ENCODE measurements around the gene ZNF576. TPM values are rescaled to one million over a fixed set of nuclear protein-coding genes. Genes with fewer than 3 reads are reported as not detected.
A peak's percentile ranks its signal among the peaks of the same experiment; 100 is the strongest.

Gene ZNF576
- total and polyA plus RNA-seq, 2 donors (not counting 3 experiments of a cell fraction or from before 2014, with no cell fraction given), result 19.5 to 27.7 TPM

GRCh38 chr19:43607238-43608205 lies 11.1 kb downstream of the ZNF576 start:
- dilution Hi-C loops (cut with MboI; ENCODE audit: extremely low pct_ligation_motif_present, low sequenced_read_pairs) (no loop called here), intact Hi-C loops (cut with micrococcal nuclease) (no loop called here)
- TF ChIP-seq JUN (IDR thresholded peaks at IDR 0.05; ENCODE audit: borderline replicate concordance, insufficient read depth, insufficient read length, low read depth), result no peak
- TF ChIP-seq POLR2AphosphoS5 (IDR thresholded peaks at IDR 0.05; ENCODE audit: insufficient read depth, low read depth, low read length), result no peak
- no peak for TF ChIP-seq POLR2A (IDR thresholded peaks at IDR 0.05; ENCODE audit: low read depth, low read length)
- TF ChIP-seq EZH2 (IDR thresholded peaks at IDR 0.05; ENCODE audit: borderline replicate concordance, low read depth, low read length, severe bottlenecking), result no peak
- TF ChIP-seq MYC (IDR thresholded peaks at IDR 0.05; ENCODE audit: low read depth, low read length), result no peak
- TF ChIP-seq MAX (IDR thresholded peaks at IDR 0.05; ENCODE audit: insufficient read depth, insufficient read length), result no peak
- TF ChIP-seq CTCF (IDR thresholded peaks at IDR 0.05; ENCODE audit: extremely low read depth in 1 of 2, insufficient read depth in 1 of 2, low read depth in 1 of 2, low read length in 2 of 2), result no peak
- no peak for TF ChIP-seq GATA2 (IDR thresholded peaks at IDR 0.05; ENCODE audit: insufficient read depth, insufficient read length, low read depth, low read length)
- no peak for TF ChIP-seq FOS (IDR thresholded peaks at IDR 0.05; ENCODE audit: borderline replicate concordance, insufficient read depth, low read length)
- no peaks in the 10 kb centered on the region for H3K9me1 ChIP-seq (replicated peaks; ENCODE audit: control insufficient read depth, extremely low read depth, insufficient read depth, low read length)
- no peak overlapping the region for H3K9ac ChIP-seq (replicated peaks; ENCODE audit: extremely low read depth, insufficient read depth, low read length)
- H3K4me1 ChIP-seq (ENCODE audit: control insufficient read depth, extremely low read depth, insufficient read depth, low read length), result no peaks in the 10 kb centered on the region
- H3K27me3 ChIP-seq (ENCODE audit: control insufficient read depth in 2 of 2, insufficient read depth in 2 of 2, low read length in 2 of 2), result no peaks in the 10 kb centered on the region
- H3K9me3 ChIP-seq (replicated peaks; ENCODE audit: control insufficient read depth, insufficient read depth, low read length), result no peaks in the 10 kb centered on the region
- no peak overlapping the region for H3K27ac ChIP-seq (ENCODE audit: insufficient read depth, low read depth, low read length)
- DNase-seq (ENCODE audit: low read depth, low spot score) (no peak), FAIRE-seq (no peak)
- H3K36me3 ChIP-seq (ENCODE audit: control insufficient read depth in 2 of 2, extremely low read depth in 1 of 2, insufficient read depth in 2 of 2, low read length in 2 of 2), result peaks cover 0 to 23% of the 10 kb centered on the region in 2 experiments
- CTCF ChIA-PET, result no interaction called here
- peaks cover 4% of the 10 kb centered on the region for H3K79me2 ChIP-seq (ENCODE audit: control insufficient read depth, insufficient read depth, low read length)
- TSS peak; percentile 47 for BruUV-seq (replicated peaks)
- H2AFZ ChIP-seq (ENCODE audit: low read depth, low read length), result no peak overlapping the region
- POLR2A ChIA-PET, result no interaction called here
- H4K20me1 ChIP-seq (replicated peaks; ENCODE audit: control insufficient read depth, extremely low read depth, insufficient read depth, low read length), result no peaks in the 10 kb centered on the region
- no peak overlapping the region for H3K4me3 ChIP-seq (replicated peaks in 1 of 3; ENCODE audit: insufficient read depth in 1 of 3, low read depth in 1 of 3, low read length in 3 of 3)
- H3K4me2 ChIP-seq (ENCODE audit: insufficient read depth, low read length), result no peak overlapping the region

Data from endothelial cell of umbilical vein (primary cell).